Measurements from ENCODE around the gene FSD2.

FSD2 gene

GRCh38 chr15:82849556-82850512 lies 44.0 kb upstream of the FSD2 start:
- H3K4me3 ChIP-seq (ENCODE audit: low read depth, low read length): no peak overlapping the region
- peak; percentile 74 for TF ChIP-seq CTCF (IDR thresholded peaks at IDR 0.05; ENCODE audit: borderline replicate concordance, insufficient read depth, low read depth, low read length)

GRCh38 chr15:82848241-82848993 lies 42.5 kb upstream of the FSD2 start:
- no peak for TF ChIP-seq CTCF (IDR thresholded peaks at IDR 0.05; ENCODE audit: borderline replicate concordance, insufficient read depth, low read depth, low read length)
- no peak overlapping the region for H3K4me3 ChIP-seq (ENCODE audit: low read depth, low read length)

DNA sequence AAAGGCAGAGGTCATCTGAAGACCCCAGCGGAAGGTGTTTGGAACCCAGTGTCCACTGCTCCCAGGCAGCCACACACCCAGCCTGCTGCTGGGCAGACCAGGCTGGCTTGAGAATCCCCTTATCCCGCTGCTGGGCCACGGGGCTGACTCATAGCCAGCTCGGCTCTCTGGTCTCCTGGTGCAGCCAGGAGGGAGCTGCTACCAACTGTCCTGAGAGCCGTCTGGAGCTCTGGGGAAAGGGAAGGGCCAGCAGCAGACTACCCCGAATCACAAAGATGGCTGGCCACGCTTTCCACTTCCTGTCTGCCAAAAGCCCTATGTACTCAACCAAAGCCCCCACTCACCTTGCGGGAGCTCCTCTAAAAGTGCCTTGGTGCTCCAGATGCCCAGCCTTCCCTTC lies 41.8 kb upstream of the FSD2 start:
- no peak overlapping the region for H3K4me3 ChIP-seq (ENCODE audit: low read depth, low read length)
- no peak for TF ChIP-seq CTCF (IDR thresholded peaks at IDR 0.05; ENCODE audit: borderline replicate concordance, insufficient read depth, low read depth, low read length)

DNA sequence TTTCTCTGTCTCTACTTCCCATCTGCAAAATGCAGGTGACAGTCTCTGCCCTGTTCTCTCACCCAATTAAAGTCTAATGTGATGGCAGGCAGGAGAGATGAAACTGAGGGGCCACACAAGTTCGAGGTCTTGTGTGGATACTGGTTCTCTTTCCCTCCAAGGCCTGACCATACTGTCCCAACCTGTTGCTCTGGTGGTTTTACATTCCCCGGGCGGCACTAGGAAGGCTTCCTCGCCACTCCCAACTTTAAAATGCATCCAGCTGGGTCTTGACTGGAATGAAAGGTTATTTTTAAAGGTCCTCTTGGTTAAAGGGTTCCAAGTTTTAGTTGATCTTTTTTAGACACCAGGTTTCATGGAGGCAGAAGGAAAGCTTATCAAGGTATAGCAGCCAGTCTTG lies 40.8 kb upstream of the FSD2 start:
- no peak for TF ChIP-seq CTCF (IDR thresholded peaks at IDR 0.05; ENCODE audit: borderline replicate concordance, insufficient read depth, low read depth, low read length)

DNA sequence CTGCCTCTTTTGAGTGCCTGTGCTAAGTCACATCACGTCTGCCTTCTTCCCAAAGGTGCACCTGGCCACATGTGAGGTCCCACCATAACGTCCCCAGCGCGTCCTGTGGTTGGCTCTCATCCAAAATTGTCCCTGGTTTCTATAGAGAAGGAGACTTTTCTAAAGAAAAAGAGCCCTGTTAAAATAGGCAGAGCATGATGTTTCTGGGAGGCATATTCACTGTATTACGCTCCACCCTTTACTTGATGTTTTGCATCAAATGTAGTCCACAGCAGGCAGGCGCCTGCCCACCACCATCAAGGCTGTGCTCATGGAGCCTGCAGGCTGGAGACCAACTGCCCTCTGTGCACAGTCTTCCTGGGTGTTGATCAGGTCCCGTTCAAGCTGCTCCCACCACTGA lies 39.8 kb upstream of the FSD2 start:
- no peak for TF ChIP-seq CTCF (IDR thresholded peaks at IDR 0.05; ENCODE audit: borderline replicate concordance, insufficient read depth, low read depth, low read length)
- H3K4me3 ChIP-seq (ENCODE audit: low read depth, low read length): no peak overlapping the region

More for the DNA sequence above, 40.8 kb upstream of the FSD2 start:
- H3K4me3 ChIP-seq (ENCODE audit: low read depth, low read length): no peak overlapping the region

DNA sequence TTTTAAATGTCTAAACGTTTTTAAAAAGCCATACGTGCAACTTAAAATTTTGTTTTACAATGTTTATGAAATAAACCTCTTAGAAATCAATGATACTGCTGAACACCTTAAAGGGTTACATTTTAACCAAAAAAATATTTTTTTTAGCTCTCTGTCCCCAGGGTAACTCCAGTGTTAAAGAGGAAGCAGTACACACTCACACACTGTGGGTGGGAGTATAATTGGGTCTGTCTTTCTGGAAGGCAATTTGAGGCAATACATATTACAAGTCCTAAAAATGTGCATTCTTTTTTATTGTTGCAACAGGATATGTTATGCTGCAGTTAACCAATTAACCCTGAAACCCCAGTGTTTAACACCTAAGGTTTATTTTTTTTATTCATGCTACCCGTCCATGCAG lies 37.7 kb upstream of the FSD2 start:
- no peak overlapping the region for H3K4me3 ChIP-seq (ENCODE audit: low read depth, low read length)
- no peak for TF ChIP-seq CTCF (IDR thresholded peaks at IDR 0.05; ENCODE audit: borderline replicate concordance, insufficient read depth, low read depth, low read length)
